Astrocyte of the spinal cord (primary cell): ENCODE measurements around the gene HHATL.

Experiments used
- DNase-seq: peaks from one replicate; pipeline ENCODE4 v3.0.0; 2011; ENCODE audit warnings: low read depth, low spot score
- H3K4me3 ChIP-seq: 2 replicates; pipeline ENCODE4 v1.5.1; 2011; ENCODE audit warnings: low read depth, mild to moderate bottlenecking, low read length, moderate library complexity
- in situ Hi-C: cut with HindIII; loops from 2 replicates; pipeline ENCODE4 v1.10.0; 2017; ENCODE audit warnings: low sequenced_read_pairs
- TF ChIP-seq, protein P1 (sequence below): IDR thresholded peaks from 2 replicates; pipeline ENCODE4 v1.5.1; 2012; ENCODE audit warnings: low read depth, mild to moderate bottlenecking, low read length, inconsistent platforms

Gene HHATL

DNA sequence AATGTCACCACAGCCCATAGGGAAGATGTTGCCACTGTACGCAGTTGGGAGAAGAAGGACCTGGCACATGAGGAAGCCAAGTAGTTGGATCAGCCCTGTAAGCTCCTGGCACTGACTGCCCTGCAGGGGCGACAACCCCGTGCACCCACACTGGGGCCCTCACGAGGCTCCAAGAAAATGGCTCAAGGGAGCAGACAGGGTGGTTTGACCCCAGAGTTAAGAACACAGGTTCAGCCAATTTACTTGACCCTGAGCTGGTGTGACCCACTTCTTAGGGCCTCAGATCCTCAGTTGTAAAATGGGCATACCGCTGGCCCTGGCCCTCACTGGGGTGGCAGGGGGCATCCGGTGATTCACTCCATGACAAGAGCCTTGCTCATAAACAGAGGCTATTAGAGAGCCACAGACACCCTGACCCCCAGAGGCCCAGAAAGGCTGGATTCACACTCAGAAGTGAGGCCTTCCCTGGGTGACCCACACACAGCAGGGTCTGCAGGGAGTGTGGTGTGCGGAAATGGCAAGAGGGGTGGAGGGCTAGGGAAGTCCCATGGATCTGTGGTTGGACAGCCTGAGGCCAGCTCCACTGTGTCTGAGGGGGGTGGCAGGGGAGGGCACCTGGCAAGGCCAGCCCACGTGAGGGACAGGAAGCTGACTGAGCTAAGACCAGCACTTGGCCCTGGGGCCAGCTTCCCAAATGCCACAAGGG, 1.7 kb upstream of the HHATL start:
- H3K4me3 ChIP-seq = no peak overlapping the region
- no peak for DNase-seq
- in situ Hi-C loops = no loop called here
- TF ChIP-seq, protein P1, sequence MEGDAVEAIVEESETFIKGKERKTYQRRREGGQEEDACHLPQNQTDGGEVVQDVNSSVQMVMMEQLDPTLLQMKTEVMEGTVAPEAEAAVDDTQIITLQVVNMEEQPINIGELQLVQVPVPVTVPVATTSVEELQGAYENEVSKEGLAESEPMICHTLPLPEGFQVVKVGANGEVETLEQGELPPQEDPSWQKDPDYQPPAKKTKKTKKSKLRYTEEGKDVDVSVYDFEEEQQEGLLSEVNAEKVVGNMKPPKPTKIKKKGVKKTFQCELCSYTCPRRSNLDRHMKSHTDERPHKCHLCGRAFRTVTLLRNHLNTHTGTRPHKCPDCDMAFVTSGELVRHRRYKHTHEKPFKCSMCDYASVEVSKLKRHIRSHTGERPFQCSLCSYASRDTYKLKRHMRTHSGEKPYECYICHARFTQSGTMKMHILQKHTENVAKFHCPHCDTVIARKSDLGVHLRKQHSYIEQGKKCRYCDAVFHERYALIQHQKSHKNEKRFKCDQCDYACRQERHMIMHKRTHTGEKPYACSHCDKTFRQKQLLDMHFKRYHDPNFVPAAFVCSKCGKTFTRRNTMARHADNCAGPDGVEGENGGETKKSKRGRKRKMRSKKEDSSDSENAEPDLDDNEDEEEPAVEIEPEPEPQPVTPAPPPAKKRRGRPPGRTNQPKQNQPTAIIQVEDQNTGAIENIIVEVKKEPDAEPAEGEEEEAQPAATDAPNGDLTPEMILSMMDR = no peak

DNA sequence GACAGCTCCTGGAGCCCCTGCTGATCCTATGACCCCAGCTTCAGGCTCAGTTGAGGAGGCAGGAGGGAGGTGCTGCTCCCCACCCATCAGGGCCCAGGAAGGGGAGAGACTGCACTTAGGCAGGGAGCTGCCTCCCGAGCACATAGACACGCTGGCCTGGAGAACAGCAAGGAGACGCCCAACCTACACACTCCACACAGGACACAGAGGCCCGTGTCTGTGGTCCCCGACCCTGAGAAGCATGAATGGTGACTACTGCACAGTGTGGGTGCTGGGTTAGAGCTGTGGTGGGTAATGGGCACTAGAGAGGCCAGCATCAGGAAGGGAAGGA, 1.1 kb upstream of the HHATL start:
- no peak for DNase-seq
- TF ChIP-seq, protein P1 = no peak
- in situ Hi-C loops = no loop called here
- no peak overlapping the region for H3K4me3 ChIP-seq

DNA sequence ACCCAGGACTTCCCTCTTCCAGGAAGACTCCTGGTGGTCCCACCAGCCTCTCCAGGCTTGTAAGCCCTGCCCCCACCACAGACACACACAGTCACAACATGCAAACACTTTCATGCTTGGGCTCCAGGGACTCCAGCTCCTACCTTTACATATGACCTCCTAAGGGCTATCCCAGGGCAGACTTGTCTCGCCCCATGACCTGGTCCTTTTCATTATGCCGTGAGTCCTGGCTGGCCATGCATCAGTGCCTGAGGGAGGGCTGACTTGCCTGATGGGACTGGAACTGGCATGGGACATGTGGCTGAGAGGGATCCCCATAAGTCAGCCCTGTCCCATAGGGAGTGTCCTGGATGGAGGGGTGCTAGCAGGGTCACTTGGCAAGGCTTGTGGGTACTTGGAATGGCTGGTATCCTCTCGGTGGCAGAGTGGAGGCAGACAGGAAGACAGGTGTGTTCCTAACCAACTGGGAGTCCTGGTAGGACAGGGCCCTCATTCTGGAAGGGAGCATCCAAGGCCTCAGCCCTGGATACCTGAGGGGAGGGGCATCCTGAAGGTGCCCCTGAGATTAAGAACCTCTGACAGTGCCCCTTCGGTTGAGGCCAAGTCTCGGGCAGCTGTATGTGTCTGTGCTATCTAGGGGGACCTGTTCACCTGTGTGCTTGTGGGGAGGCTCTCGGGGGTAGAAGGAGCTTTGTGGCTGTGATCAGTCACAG, 540 bp upstream of the HHATL start:
- H3K4me3 ChIP-seq = no peak overlapping the region
- in situ Hi-C loops = no loop called here
- DNase-seq = no peak
- TF ChIP-seq, protein P1 = no peak

DNA sequence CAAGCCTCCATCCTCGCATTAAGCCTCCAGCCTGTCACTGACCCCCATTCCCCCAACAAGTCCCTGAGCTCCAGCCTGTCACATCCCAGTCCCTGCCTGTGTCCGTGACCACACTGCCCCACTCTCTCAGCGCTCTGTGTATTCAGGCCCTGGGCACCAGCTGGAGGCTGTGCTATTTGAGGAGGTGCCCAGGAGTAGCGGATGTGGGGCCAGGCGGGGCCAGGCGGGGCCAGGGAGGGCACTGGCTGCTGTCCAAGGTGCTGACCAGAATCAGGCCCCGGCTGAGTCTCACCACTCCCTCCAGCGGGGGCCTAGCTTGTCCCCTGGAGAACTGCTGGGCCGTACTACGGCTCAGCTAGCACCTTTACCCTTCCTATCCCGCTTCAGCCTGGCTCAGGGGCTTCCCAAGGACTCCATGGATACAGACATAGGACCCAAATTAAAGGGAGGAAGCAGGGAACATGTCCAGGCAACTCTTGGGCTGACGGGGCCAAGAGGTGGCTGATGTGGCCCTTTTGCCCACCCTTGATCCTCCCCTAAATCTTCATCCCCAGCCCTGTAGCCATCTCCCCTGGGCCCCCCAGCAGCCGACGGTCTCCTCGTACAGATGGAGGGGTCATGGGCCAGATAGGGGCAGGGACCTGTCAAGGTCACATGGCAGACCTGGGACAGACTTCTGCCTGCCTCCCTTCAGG, 1.1 kb downstream of the HHATL start:
- no peak for DNase-seq
- in situ Hi-C loops = no loop called here
- no peak overlapping the region for H3K4me3 ChIP-seq
- TF ChIP-seq, protein P1 = no peak

DNA sequence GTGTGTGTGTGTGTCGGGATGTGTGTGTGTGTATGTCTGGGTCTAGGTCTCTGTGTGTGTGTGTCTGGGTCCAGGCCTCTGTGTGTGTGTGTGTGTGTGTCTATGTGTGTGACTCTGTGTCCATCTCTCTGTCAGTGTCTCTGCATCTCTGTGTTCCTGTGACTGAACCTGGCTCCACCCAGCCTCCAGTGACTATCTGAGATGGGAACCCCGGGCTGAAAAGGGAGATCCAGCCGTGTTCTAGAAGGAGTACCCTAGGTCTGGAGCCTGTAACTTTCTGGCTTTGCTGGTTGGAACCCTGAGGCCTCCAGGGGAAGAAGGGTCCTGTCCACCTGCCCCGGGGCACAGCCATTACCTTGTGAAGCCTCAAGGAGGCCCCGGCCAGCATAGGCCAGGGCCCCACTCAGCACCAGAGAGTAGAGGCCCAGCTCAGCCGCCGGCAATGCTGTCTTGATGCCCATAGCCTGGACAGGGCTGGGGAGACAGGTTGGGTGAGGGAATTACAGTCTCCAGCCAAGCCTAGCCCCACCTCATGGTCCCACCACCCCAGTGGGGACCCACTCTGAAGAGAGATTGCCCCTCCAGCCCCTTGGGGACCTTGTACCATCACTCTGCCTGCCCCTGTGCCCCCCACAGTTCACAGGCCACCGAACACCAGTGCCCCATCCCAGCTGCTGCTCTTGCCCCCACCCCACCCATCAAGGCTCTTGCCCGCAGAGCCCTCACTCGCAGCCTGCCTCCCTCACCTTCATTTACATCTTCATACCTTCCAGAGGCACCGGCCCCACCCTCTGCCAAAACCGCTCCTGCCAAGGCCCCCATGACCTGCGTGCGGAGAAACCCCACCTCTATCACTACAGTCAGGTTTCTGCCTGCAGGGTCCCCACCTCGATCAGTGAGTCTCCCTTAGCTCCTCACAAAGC, 2.0 kb downstream of the HHATL start:
- in situ Hi-C loops = no loop called here
- no peak for DNase-seq
- no peak overlapping the region for H3K4me3 ChIP-seq
- TF ChIP-seq, protein P1 = no peak

DNA sequence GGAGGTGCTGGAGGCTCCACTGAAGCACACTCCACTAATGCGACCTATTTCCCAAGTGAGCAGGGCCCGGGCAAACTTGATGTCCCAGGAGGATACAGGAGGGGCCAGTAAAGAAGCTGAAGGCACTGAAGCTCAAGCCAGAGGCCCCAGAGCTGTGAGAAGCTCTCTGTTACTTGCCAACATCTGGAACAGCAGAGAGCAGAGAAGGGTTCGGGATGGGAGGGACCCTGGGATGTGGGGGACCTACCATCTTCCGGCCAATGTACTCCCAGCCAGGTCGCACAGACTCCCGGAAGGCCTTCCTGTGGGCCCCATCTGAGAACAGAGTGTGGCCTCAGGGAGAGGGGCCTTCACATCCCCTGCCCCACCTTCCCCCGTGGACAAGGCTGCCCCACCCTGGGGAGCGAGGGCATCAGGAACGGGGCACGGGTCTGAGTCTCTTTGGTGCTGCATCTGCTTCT, 3.1 kb downstream of the HHATL start:
- H3K4me3 ChIP-seq = no peak overlapping the region
- no peak for DNase-seq
- TF ChIP-seq, protein P1 = no peak
- in situ Hi-C loops = no loop called here
